Loucy (cell line): ENCODE measurements around the gene MYO10.

Experiments
- H2AFZ ChIP-seq: fragments of 200-600 bp; sonication (generic); 2 replicates; pipeline ENCODE4 v1.6.0; 2016; ENCODE audit warnings: antibody characterized with exemption, mild to moderate bottlenecking, low read length, moderate library complexity
- H3F3A ChIP-seq: fragments of 200-600 bp; 2 replicates; pipeline ENCODE4 v1.6.0; 2016; ENCODE audit warnings: antibody characterized with exemption, low read depth, mild to moderate bottlenecking
- H3K27me3 ChIP-seq: fragments of 200-600 bp; sonication (generic); 2 replicates; pipeline ENCODE4 v1.6.1; 2014; ENCODE audit warnings: low read length, mild to moderate bottlenecking; ENCODE audit not compliant: insufficient read depth, poor library complexity, severe bottlenecking
- H3K36me3 ChIP-seq: fragments of 200-600 bp; sonication (generic); 2 replicates; pipeline ENCODE4 v1.6.1; 2016; ENCODE audit warnings: low read length; ENCODE audit not compliant: insufficient read depth
- H3K4me1 ChIP-seq: fragments of 200-600 bp; sonication (generic); 2 replicates; pipeline ENCODE4 v1.5.1; 2014; ENCODE audit warnings: low read length, mild to moderate bottlenecking; ENCODE audit not compliant: insufficient read depth, poor library complexity, severe bottlenecking
- H3K4me2 ChIP-seq: fragments of 200-600 bp; sonication (generic); 2 replicates; pipeline ENCODE4 v1.6.0; 2014; ENCODE audit warnings: antibody characterized with exemption, low read length, low read depth, mild to moderate bottlenecking; ENCODE audit not compliant: poor library complexity, severe bottlenecking
- H3K4me3 ChIP-seq: fragments of 200-600 bp; sonication (generic); 2 replicates; pipeline ENCODE4 v1.5.1; 2014; ENCODE audit warnings: low read length, mild to moderate bottlenecking, mixed read lengths; ENCODE audit not compliant: poor library complexity, severe bottlenecking
- H3K79me2 ChIP-seq: fragments of 200-600 bp; sonication (generic); 2 replicates; pipeline ENCODE4 v1.6.1; 2014; ENCODE audit warnings: low read length; ENCODE audit not compliant: insufficient read depth
- H3K9ac ChIP-seq: fragments of 200-600 bp; sonication (generic); 2 replicates; pipeline ENCODE4 v1.6.0; 2014; ENCODE audit warnings: mild to moderate bottlenecking, low read depth, low read length, moderate library complexity; ENCODE audit not compliant: poor library complexity, severe bottlenecking
- H3K9me2 ChIP-seq: fragments of 200-600 bp; sonication (generic); replicated peaks from 2 replicates; pipeline ENCODE4 v1.6.1; 2016; ENCODE audit warnings: low read depth, low read length, mixed read lengths
- H3K9me3 ChIP-seq: fragments of 200-600 bp; sonication (generic); 2 replicates; pipeline ENCODE4 v1.6.1; 2014; ENCODE audit warnings: mild to moderate bottlenecking, antibody characterized with exemption, low read length, low read depth; ENCODE audit not compliant: insufficient read depth
- H4K20me1 ChIP-seq: fragments of 200-600 bp; sonication (generic); 2 replicates; pipeline ENCODE4 v1.6.0; 2014; ENCODE audit warnings: antibody characterized with exemption, low read length, mild to moderate bottlenecking; ENCODE audit not compliant: insufficient read depth, poor library complexity, severe bottlenecking
- EZH2phosphoT487 ChIP-seq: fragments of 200-600 bp; IDR thresholded peaks from 2 replicates; pipeline ENCODE4 v1.6.1; 2018; ENCODE audit warnings: antibody characterized with exemption, mild to moderate bottlenecking, moderate library complexity, borderline replicate concordance
- TF ChIP-seq, protein P1 (sequence below): fragments of 200-600 bp; sonication (generic); conservative IDR thresholded peaks from 2 replicates; pipeline ENCODE4 v1.5.1; 2014; ENCODE audit warnings: mild to moderate bottlenecking, antibody characterized with exemption, low read length

Gene MYO10

GRCh38 chr5:16856531-16856930, 79.6 kb downstream of the MYO10 start:
- H3K9me3 ChIP-seq = no peaks in the 10 kb centered on the region; the same call in 1 of the 2 replicates
- H3K4me1 ChIP-seq = no peaks in the 10 kb centered on the region
- no peaks in the 10 kb centered on the region for H3K79me2 ChIP-seq
- H3K4me3 ChIP-seq = no peak overlapping the region
- H3F3A ChIP-seq = no peaks in the 10 kb centered on the region
- no peaks in the 10 kb centered on the region for H3K27me3 ChIP-seq
- H3K36me3 ChIP-seq = no peaks in the 10 kb centered on the region
- H3K9ac ChIP-seq = no peak overlapping the region
- TF ChIP-seq, protein P1, sequence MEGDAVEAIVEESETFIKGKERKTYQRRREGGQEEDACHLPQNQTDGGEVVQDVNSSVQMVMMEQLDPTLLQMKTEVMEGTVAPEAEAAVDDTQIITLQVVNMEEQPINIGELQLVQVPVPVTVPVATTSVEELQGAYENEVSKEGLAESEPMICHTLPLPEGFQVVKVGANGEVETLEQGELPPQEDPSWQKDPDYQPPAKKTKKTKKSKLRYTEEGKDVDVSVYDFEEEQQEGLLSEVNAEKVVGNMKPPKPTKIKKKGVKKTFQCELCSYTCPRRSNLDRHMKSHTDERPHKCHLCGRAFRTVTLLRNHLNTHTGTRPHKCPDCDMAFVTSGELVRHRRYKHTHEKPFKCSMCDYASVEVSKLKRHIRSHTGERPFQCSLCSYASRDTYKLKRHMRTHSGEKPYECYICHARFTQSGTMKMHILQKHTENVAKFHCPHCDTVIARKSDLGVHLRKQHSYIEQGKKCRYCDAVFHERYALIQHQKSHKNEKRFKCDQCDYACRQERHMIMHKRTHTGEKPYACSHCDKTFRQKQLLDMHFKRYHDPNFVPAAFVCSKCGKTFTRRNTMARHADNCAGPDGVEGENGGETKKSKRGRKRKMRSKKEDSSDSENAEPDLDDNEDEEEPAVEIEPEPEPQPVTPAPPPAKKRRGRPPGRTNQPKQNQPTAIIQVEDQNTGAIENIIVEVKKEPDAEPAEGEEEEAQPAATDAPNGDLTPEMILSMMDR = no peak
- TF ChIP-seq EZH2phosphoT487 = no peak
- no peaks in the 10 kb centered on the region for H4K20me1 ChIP-seq
- no peaks in the 10 kb centered on the region for H3K9me2 ChIP-seq
- no peak overlapping the region for H3K4me2 ChIP-seq
- H2AFZ ChIP-seq = no peak overlapping the region

GRCh38 chr5:16855898-16856297, 80.2 kb downstream of the MYO10 start:
- H3K27me3 ChIP-seq = no peaks in the 10 kb centered on the region
- H3K9me2 ChIP-seq = no peaks in the 10 kb centered on the region
- no peak overlapping the region for H3K4me3 ChIP-seq
- H3K4me1 ChIP-seq = no peaks in the 10 kb centered on the region
- no peaks in the 10 kb centered on the region for H3K79me2 ChIP-seq
- H3K9ac ChIP-seq = no peak overlapping the region
- no peaks in the 10 kb centered on the region; the same call in 1 of the 2 replicates for H3K9me3 ChIP-seq
- no peak overlapping the region for H3K4me2 ChIP-seq
- H3K36me3 ChIP-seq = no peaks in the 10 kb centered on the region
- H4K20me1 ChIP-seq = no peaks in the 10 kb centered on the region
- TF ChIP-seq EZH2phosphoT487 = no peak
- TF ChIP-seq, protein P1 = no peak
- no peak overlapping the region for H2AFZ ChIP-seq
- no peaks in the 10 kb centered on the region for H3F3A ChIP-seq

- Histone ChIP-seq H3K4me1 (no peaks in the 10 kb centered on the region), H3K27me3 (no peaks in the 10 kb centered on the region), H3K36me3 (no peaks in the 10 kb centered on the region), H3K79me2 (no peaks in the 10 kb centered on the region), H3K4me2 (no peak overlapping the region), H3K9me2 (no peaks in the 10 kb centered on the region), H3K4me3 (no peak overlapping the region), H3F3A (no peaks in the 10 kb centered on the region), H3K9ac (no peak overlapping the region), H2AFZ (no peak overlapping the region), H3K9me3 (no peaks in the 10 kb centered on the region; the same call in 1 of the 2 replicates), H4K20me1 (no peaks in the 10 kb centered on the region)
- TF ChIP-seq, protein P1 = no peak
- TF ChIP-seq EZH2phosphoT487 = no peak
Observed at GRCh38 chr5:16855485-16855884, 80.6 kb downstream of the MYO10 start.
